ENCODE measurements around the gene CDC42EP4. TPM values are rescaled to one million over a fixed set of nuclear protein-coding genes. Genes with fewer than 3 reads are reported as not detected.

The CDC42EP4 gene
- total RNA-seq, 4 donors from 2014 or later: 33.8 to 127 (median 97.8) TPM

GRCh38 chr17:73331060-73331459 is 19.3 kb upstream of the CDC42EP4 start:
- H3K27ac ChIP-seq: no peak overlapping the region
- no peak overlapping the region for H3K4me3 ChIP-seq
- H3K9me3 ChIP-seq: no peaks in the 10 kb centered on the region
- H3K4me1 ChIP-seq: no peaks in the 10 kb centered on the region
- no peaks in the 10 kb centered on the region for H3K27me3 ChIP-seq
- no peak for DNase-seq
- TF ChIP-seq POLR2A (IDR thresholded peaks at IDR 0.05) (no peak), CTCF (IDR thresholded peaks at IDR 0.05) (no peak)
- H3K36me3 ChIP-seq: no peaks in the 10 kb centered on the region

- no peaks in the 10 kb centered on the region for H3K4me1 ChIP-seq
- H3K27me3 ChIP-seq: no peaks in the 10 kb centered on the region
- no peak overlapping the region for H3K4me3 ChIP-seq
- H3K27ac ChIP-seq: no peak overlapping the region
- TF ChIP-seq CTCF (IDR thresholded peaks at IDR 0.05) (no peak), POLR2A (IDR thresholded peaks at IDR 0.05) (no peak)
- no peaks in the 10 kb centered on the region for H3K9me3 ChIP-seq
- H3K36me3 ChIP-seq: no peaks in the 10 kb centered on the region
- DNase-seq: no peak
These were observed 15.9 kb upstream of the CDC42EP4 start for GRCh38 chr17:73327676-73328075.

- TF ChIP-seq POLR2A (IDR thresholded peaks at IDR 0.05): no peak
- no peak for TF ChIP-seq CTCF (IDR thresholded peaks at IDR 0.05)
- no peaks in the 10 kb centered on the region for H3K9me3 ChIP-seq
- no peak overlapping the region for H3K27ac ChIP-seq
- DNase-seq: no peak
- H3K4me3 ChIP-seq: no peak overlapping the region
- no peaks in the 10 kb centered on the region for H3K27me3 ChIP-seq
- no peaks in the 10 kb centered on the region for H3K4me1 ChIP-seq
- no peaks in the 10 kb centered on the region for H3K36me3 ChIP-seq
These were observed 13.7 kb upstream of the CDC42EP4 start for GRCh38 chr17:73325527-73325842.

- no peak for DNase-seq
These were observed 13.1 kb upstream of the CDC42EP4 start for GRCh38 chr17:73324711-73325526.

GRCh38 chr17:73324160-73324475 is 12.3 kb upstream of the CDC42EP4 start:
- DNase-seq: no peak
- TF ChIP-seq POLR2A (IDR thresholded peaks at IDR 0.05) (no peak), CTCF (IDR thresholded peaks at IDR 0.05) (no peak)
- Histone ChIP-seq H3K36me3 (no peaks in the 10 kb centered on the region), H3K9me3 (no peaks in the 10 kb centered on the region), H3K4me3 (no peak overlapping the region), H3K27me3 (no peaks in the 10 kb centered on the region), H3K4me1 (no peaks in the 10 kb centered on the region), H3K27ac (peak overlapping the region in 2 of 4 donors; percentile 36 to 49)

More at GRCh38 chr17:73324711-73325526, 13.1 kb upstream of the CDC42EP4 start:
- H3K4me3 ChIP-seq: no peak overlapping the region
- no peaks in the 10 kb centered on the region for H3K9me3 ChIP-seq
- H3K4me1 ChIP-seq: no peaks in the 10 kb centered on the region
- TF ChIP-seq CTCF (IDR thresholded peaks at IDR 0.05) (no peak), POLR2A (IDR thresholded peaks at IDR 0.05) (no peak)
- peak overlapping the region in 2 of 4 donors; percentile 31 to 36 for H3K27ac ChIP-seq
- no peaks in the 10 kb centered on the region for H3K36me3 ChIP-seq
- H3K27me3 ChIP-seq: no peaks in the 10 kb centered on the region
